GM12865 (cell line): ENCODE measurements around the gene ARFGAP1.

Source experiments
- DNase-seq: peaks from one replicate; pipeline ENCODE4 v3.0.0; 2010; ENCODE audit warnings: low read depth
- H3K4me3 ChIP-seq: 2 replicates; pipeline ENCODE4 v1.5.1; 2011; ENCODE audit warnings: mild to moderate bottlenecking, low read depth, low read length, control low read depth
- TF ChIP-seq, protein P1 (sequence below): IDR thresholded peaks from 2 replicates; pipeline ENCODE4 v1.5.1; 2011; ENCODE audit warnings: low read length, control low read depth, low read depth, inconsistent platforms; ENCODE audit not compliant: insufficient read depth; ENCODE audit errors: missing control alignments

The ARFGAP1 gene

DNA sequence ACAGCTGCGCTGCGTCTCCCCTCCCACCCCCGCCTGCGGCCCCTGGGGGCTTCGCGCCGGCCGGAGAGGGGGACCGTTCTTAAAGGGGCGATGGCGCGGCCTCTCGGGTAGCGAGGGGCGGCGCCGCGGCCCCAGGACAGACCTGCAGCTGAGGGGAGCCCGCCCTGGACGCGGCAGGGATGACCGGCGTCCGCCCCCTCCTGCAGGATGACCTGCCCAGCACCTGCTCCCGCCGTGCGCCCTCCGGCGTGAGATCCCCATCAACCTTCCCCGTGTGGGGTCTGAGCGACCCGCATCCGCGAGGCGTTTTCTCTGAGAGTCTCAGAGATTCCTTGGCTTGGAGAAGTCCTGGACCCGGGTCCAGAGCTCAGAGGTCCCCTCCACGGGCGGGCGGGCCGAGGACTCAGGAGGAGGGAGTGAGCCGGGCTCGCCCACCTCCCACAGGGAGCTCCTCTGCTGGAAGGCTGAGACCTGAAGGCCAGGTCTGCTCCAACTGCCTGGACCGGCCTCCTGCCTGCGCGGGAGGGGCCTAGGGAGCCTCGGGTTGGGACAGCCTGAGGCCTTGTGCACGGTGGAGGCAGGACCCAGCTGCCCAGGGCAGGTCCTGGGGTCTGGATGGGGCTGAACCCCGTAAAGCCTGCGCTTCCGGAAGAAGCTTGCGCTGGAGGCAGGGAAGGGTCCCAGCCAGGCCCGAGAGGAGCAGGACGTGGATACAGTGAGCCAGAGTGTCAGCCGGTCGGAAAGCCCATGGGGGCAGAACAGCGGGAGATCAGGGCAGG is 17.8 kb upstream of the ARFGAP1 start:
- DNase-seq = no peak
- no peak overlapping the region for H3K4me3 ChIP-seq
- TF ChIP-seq, protein P1, sequence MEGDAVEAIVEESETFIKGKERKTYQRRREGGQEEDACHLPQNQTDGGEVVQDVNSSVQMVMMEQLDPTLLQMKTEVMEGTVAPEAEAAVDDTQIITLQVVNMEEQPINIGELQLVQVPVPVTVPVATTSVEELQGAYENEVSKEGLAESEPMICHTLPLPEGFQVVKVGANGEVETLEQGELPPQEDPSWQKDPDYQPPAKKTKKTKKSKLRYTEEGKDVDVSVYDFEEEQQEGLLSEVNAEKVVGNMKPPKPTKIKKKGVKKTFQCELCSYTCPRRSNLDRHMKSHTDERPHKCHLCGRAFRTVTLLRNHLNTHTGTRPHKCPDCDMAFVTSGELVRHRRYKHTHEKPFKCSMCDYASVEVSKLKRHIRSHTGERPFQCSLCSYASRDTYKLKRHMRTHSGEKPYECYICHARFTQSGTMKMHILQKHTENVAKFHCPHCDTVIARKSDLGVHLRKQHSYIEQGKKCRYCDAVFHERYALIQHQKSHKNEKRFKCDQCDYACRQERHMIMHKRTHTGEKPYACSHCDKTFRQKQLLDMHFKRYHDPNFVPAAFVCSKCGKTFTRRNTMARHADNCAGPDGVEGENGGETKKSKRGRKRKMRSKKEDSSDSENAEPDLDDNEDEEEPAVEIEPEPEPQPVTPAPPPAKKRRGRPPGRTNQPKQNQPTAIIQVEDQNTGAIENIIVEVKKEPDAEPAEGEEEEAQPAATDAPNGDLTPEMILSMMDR = no peak

DNA sequence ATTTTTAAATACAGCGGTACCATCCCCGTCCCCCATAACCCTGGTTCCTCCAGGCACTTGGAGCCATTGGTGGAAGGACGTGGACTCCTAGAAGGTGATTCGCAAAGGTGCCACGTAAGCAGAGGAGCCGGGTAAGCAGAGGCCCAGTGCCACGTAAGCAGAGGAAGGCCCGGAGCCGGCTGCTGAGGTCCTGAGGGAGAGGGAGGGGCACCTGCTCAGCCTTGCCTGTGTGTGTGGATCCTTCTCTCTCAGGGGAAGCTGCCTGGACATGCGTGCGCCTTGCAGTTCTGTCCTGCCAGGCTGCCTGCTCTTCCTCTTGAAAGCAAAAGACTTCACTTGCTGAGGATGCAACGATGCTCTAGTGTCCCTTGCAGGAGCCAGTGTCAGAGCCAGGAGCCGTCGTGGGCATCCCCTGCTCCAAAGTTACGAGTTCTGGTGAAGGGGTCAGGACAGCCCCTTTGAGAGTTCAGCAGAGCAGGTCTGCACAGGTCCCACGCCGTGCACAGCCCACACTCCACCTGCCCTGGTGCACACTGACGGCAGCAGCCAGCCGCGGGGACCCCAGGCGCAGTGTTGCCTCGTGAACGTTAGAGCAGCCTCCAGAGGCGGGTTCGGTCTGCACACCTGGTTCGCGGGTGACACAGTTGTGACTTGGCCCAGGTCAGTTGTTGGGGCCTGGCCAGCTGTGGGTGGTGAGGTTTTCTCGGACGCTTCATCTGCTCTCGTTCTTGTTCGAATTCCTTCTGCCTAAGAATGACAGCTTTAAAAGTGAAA is 16.5 kb upstream of the ARFGAP1 start:
- peak; percentile 12 for DNase-seq
- TF ChIP-seq, protein P1 = no peak

DNA sequence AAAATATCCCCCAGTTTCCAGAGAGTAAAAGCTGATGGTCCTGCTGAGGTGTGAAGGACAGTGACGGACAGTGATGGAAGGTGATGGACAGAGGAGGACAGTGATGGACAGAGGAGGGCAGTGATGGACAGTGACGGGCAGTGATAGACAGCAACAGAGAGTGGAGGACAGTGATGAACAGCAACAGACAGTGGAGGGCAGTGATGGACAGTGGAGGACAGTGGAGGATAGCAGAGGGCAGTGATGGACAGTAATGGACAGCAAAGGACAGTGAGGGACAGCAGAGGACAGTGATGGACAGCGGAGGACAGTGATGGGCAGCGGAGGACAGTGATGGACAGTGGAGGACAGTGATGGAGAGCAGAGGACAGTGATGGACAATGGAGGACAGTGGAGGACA is 15.7 kb upstream of the ARFGAP1 start:
- TF ChIP-seq, protein P1 = no peak
- H3K4me3 ChIP-seq = no peak overlapping the region
- DNase-seq = no peak

More for the DNA sequence above, 16.5 kb upstream of the ARFGAP1 start:
- H3K4me3 ChIP-seq = no peak overlapping the region

DNA sequence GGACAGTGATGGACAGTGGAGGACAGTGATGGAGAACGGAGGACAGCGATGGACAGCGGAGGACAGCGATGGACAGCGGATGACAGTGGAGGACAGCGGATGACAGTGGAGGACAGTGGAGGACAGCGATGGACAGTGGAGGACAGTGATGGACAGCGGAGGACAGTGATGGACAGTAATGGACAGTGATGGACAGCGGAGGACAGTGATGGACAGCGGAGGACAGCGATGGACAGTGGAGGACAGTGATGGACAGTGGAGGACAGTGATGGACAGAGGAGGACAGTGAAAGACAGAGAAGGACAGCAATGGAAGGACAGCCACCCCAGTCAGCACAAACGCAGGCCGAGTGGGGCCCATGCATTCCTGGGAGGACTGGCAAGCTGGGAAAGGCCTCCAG is 15.0 kb upstream of the ARFGAP1 start:
- no peak for DNase-seq
- no peak overlapping the region for H3K4me3 ChIP-seq
- TF ChIP-seq, protein P1 = no peak

DNA sequence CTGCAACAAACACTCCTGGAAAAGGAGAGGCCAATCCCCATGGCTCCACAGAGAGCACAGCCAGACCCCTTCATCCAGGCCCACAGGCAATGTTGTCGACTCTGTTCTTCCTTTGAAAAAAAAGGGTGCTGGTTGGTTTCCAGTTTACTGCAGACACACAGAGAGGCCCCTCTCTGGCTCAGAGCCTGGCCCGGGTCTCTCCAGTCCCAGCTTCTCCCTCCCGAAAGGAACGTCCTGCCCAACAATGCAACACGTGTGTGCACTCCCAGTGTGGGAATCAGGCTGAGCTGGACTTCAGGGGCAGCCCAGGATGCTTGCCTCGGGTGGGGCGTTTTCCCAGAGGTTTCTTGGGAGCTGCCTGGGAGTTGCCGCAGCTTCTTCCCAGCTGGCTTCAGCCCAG is 13.8 kb upstream of the ARFGAP1 start:
- DNase-seq = no peak
- TF ChIP-seq, protein P1 = no peak

DNA sequence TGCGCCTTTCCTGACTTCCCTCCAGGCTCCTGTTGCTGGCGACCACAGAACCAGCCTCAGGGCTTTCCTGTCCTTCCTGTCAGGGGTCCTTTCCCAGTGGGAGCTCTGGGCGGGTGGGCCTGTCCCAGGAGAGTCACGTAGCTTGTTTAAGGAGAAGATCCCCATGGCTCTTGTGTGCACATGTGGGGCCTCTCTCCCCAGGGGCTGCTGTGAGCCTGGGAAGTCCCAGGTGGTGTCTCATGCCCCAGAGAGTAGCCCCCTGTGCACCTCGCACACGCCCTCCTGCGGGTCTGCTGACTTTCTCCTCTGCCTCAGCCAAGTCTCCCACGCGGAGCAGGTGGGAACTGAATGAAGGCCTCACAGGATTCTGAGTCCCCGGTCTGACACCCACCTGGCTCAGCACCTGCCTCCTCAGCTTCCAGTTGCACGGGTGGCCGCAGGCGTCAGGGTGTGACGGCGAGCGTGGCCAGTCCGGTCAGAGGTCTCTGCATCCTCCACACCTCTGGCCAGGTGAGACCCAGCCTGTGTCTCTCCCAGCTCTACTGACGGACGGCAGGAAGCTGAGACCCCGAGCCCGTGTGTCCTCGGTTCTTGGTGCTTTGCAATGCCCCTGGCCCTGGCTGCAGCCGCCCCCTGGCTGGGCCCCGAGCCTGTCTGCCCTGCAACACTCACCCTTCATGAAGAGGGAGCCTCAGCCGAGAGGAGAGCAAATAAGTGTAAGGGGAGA is 12.7 kb upstream of the ARFGAP1 start:
- H3K4me3 ChIP-seq = no peak overlapping the region
- DNase-seq = no peak
- TF ChIP-seq, protein P1 = no peak

More for the DNA sequence above, 13.8 kb upstream of the ARFGAP1 start:
- H3K4me3 ChIP-seq = no peak overlapping the region
